ENCODE measurements around the gene GLIS1. TPM values are rescaled to one million over a fixed set of nuclear protein-coding genes. Genes with fewer than 3 reads are reported as not detected.

GLIS1 gene
- total and polyA plus RNA-seq, 2 experiments from 2014 or later, result 0.26 to 0.31 TPM

GRCh38 chr1:53568540-53568939 is 170.4 kb downstream of the GLIS1 start:
- Mint-ChIP-seq H3K4me1 (peaks cover 4% of the 10 kb centered on the region; the same call in 2 of the 3 replicates), H3K4me3 (no peak overlapping the region), H3K27me3 (ENCODE audit: insufficient read depth, low read depth, poor library complexity) (peaks cover 4% of the 10 kb centered on the region), H3K27ac (no peak overlapping the region), H3K36me3 (ENCODE audit: low read depth) (peaks cover 10% of the 10 kb centered on the region), H3K9me3 (peaks cover 21% of the 10 kb centered on the region)
- H3K4me1 ChIP-seq (ENCODE audit: insufficient read depth), result no peaks in the 10 kb centered on the region
- H3K4me2 ChIP-seq, result no peak overlapping the region
- H3K79me2 ChIP-seq (replicated peaks; ENCODE audit: insufficient read depth), result no peaks in the 10 kb centered on the region
- TF ChIP-seq, protein P1, sequence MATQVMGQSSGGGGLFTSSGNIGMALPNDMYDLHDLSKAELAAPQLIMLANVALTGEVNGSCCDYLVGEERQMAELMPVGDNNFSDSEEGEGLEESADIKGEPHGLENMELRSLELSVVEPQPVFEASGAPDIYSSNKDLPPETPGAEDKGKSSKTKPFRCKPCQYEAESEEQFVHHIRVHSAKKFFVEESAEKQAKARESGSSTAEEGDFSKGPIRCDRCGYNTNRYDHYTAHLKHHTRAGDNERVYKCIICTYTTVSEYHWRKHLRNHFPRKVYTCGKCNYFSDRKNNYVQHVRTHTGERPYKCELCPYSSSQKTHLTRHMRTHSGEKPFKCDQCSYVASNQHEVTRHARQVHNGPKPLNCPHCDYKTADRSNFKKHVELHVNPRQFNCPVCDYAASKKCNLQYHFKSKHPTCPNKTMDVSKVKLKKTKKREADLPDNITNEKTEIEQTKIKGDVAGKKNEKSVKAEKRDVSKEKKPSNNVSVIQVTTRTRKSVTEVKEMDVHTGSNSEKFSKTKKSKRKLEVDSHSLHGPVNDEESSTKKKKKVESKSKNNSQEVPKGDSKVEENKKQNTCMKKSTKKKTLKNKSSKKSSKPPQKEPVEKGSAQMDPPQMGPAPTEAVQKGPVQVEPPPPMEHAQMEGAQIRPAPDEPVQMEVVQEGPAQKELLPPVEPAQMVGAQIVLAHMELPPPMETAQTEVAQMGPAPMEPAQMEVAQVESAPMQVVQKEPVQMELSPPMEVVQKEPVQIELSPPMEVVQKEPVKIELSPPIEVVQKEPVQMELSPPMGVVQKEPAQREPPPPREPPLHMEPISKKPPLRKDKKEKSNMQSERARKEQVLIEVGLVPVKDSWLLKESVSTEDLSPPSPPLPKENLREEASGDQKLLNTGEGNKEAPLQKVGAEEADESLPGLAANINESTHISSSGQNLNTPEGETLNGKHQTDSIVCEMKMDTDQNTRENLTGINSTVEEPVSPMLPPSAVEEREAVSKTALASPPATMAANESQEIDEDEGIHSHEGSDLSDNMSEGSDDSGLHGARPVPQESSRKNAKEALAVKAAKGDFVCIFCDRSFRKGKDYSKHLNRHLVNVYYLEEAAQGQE (IDR thresholded peaks at IDR 0.05; ENCODE audit: unreplicated experiment), result no peak
- TF ChIP-seq JUNB (IDR thresholded peaks at IDR 0.05; ENCODE audit: unreplicated experiment) (no peak), CREB1 (CRISPR knock-in tag; IDR thresholded peaks at IDR 0.05; ENCODE audit: low read depth) (no peak), EZH2phosphoT487 (IDR thresholded peaks at IDR 0.05; ENCODE audit: unreplicated experiment) (no peak), NANOG (IDR thresholded peaks at IDR 0.05; ENCODE audit: borderline replicate concordance) (no peak)
- H3F3A ChIP-seq (replicated peaks; ENCODE audit: low read depth), result no peaks in the 10 kb centered on the region
- no peak for ATAC-seq
- 0 out of 2 replicates have a peak, but pooled peaks cover 3% of the 10 kb centered on the region for H3K9me2 ChIP-seq (ENCODE audit: insufficient read depth)
- no peaks in the 10 kb centered on the region for H4K20me1 ChIP-seq (replicated peaks; ENCODE audit: insufficient read depth)
- H3K36me3 ChIP-seq (ENCODE audit: insufficient read depth), result no peaks in the 10 kb centered on the region
- H3K4me3 ChIP-seq, result no peak overlapping the region
- no peak overlapping the region for H3K27ac ChIP-seq (ENCODE audit: low read depth)
- no peaks in the 10 kb centered on the region for H3K27me3 ChIP-seq (ENCODE audit: insufficient read depth)
- no peak for DNase-seq (ENCODE audit: low spot score)
- H2AFZ ChIP-seq, result no peak overlapping the region

DNA sequence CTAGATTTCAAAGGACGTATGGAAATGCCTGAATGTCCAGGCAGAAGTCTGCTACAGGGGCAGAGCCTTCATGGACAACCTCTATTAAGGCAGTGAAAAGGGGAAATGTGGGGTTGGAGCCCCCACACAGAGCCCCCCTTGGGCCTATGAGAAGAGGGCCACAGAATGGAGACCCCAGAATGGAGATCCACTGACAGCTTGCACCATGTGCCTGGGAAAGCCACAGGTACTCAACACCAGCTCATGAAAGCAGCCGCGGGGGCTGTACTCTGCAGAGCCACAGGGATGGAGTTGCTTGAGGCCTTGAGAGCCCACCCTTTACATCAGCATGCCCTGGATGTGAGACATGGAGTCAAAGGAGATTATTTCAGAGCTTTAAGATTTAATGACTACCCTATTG is 171.1 kb downstream of the GLIS1 start:
- no peak overlapping the region for H3K4me3 Mint-ChIP-seq
- Histone ChIP-seq H2AFZ (no peak overlapping the region), H3K4me1 (ENCODE audit: insufficient read depth) (no peaks in the 10 kb centered on the region), H3K4me2 (no peak overlapping the region), H4K20me1 (replicated peaks; ENCODE audit: insufficient read depth) (no peaks in the 10 kb centered on the region), H3K4me3 (no peak overlapping the region), H3K9me2 (ENCODE audit: insufficient read depth) (0 out of 2 replicates have a peak, but pooled peaks cover 3% of the 10 kb centered on the region), H3F3A (replicated peaks; ENCODE audit: low read depth) (no peaks in the 10 kb centered on the region), H3K27ac (ENCODE audit: low read depth) (no peak overlapping the region), H3K27me3 (ENCODE audit: insufficient read depth) (no peaks in the 10 kb centered on the region), H3K79me2 (replicated peaks; ENCODE audit: insufficient read depth) (no peaks in the 10 kb centered on the region), H3K36me3 (ENCODE audit: insufficient read depth) (no peaks in the 10 kb centered on the region)
- no peak overlapping the region for H3K27ac Mint-ChIP-seq
- peaks cover 21% of the 10 kb centered on the region for H3K9me3 Mint-ChIP-seq
- no peak for DNase-seq (ENCODE audit: low spot score)
- peaks cover 10% of the 10 kb centered on the region for H3K36me3 Mint-ChIP-seq (ENCODE audit: low read depth)
- ATAC-seq, result no peak
- H3K27me3 Mint-ChIP-seq (ENCODE audit: insufficient read depth, low read depth, poor library complexity), result peaks cover 3% of the 10 kb centered on the region
- H3K4me1 Mint-ChIP-seq, result peaks cover 4% of the 10 kb centered on the region; the same call in 1 of the 3 replicates
- TF ChIP-seq EZH2phosphoT487 (IDR thresholded peaks at IDR 0.05; ENCODE audit: unreplicated experiment) (no peak), ZNF462 (CRISPR knock-in tag; IDR thresholded peaks at IDR 0.05) (no peak), CREB1 (CRISPR knock-in tag; IDR thresholded peaks at IDR 0.05; ENCODE audit: low read depth) (no peak), NANOG (IDR thresholded peaks at IDR 0.05; ENCODE audit: borderline replicate concordance) (no peak), POLR2AphosphoS5 (IDR thresholded peaks at IDR 0.05; ENCODE audit: low read depth) (no peak), EZH2 (IDR thresholded peaks at IDR 0.05; ENCODE audit: low read depth, unreplicated experiment) (no peak), ETS1 (IDR thresholded peaks at IDR 0.05) (no peak)

Data from GM23338 (cell line).